DND-41 (cell line): Measurements from ENCODE around the gene GRIK3.

ENCODE experiments used
- CTCF ChIP-seq: IDR thresholded peaks from 2 replicates; pipeline ENCODE4 v1.5.1; 2012; ENCODE audit warnings: borderline replicate concordance, low read length, moderate library complexity, mild to moderate bottlenecking; ENCODE audit not compliant: poor library complexity, severe bottlenecking; ENCODE audit errors: extremely low read depth
- EZH2 ChIP-seq: IDR thresholded peaks from 3 replicates; pipeline ENCODE4 v1.6.1; 2012; ENCODE audit warnings: borderline replicate concordance, low read depth, mild to moderate bottlenecking, moderate library complexity, low read length, inconsistent platforms; ENCODE audit not compliant: severe bottlenecking

- TF ChIP-seq EZH2 (no peak), CTCF (no peak)
Observed at GRCh38 chr1:36942148-36942547, 92.2 kb downstream of the GRIK3 start.
